HS-27A (cell line): Measurements from ENCODE around the gene LRRC7.

Source experiments
- DNase-seq: peaks from one replicate; pipeline ENCODE4 v3.0.0-alpha.2; 2012; ENCODE audit warnings: low read depth, missing footprints

Gene LRRC7

GRCh38 chr1:69567652-69568420, at the start of gene LRRC7:
Gene LRRC7, plus strand, starts transcription at chr1:69567922. Its CDS starts 718 bp downstream, at chr1:69568640.
- peak; percentile 11 for DNase-seq

DNA sequence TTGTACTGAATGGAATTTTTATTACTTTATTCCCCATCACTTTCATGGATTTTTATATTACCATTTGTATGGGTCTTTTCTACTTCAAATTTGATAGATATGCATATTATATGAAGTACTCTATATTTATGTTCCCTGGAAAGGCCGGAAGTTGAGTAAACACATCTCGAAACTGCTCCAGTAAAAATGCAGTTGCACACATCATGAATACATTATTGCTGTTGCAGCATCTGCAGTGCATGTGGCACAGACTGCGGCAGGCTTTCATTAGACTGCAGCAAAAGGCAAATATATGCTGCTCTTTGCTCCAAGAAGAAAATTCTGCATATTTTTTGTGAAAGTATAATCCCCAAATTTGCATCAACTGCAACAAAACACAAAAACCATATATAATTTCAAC, 48.7 kb upstream of the LRRC7 start:
- no peak for DNase-seq

DNA sequence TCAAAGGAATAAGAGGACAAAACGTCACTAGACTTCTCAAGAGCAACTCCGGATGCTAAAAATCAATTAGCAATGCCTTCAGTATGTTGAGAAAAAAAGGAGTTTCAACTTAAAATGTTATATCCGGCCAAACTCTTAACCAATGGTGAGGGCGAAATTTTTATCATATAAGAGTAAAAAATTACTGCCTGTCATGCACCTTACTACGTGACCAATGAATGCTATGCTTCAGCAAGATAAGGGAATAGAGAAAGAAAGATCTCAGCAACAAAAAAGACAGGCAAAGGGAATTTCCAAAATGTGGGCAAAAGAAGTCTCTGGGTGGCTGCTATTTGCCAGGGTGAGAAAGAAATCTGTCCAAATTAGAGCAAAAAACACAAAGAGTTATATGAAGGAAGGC, 47.4 kb upstream of the LRRC7 start:
- no peak for DNase-seq

GRCh38 chr1:69523032-69523431, 44.7 kb upstream of the LRRC7 start:
- DNase-seq, result peak; percentile 88

GRCh38 chr1:69523461-69523860, 44.3 kb upstream of the LRRC7 start:
- DNase-seq, result no peak

DNA sequence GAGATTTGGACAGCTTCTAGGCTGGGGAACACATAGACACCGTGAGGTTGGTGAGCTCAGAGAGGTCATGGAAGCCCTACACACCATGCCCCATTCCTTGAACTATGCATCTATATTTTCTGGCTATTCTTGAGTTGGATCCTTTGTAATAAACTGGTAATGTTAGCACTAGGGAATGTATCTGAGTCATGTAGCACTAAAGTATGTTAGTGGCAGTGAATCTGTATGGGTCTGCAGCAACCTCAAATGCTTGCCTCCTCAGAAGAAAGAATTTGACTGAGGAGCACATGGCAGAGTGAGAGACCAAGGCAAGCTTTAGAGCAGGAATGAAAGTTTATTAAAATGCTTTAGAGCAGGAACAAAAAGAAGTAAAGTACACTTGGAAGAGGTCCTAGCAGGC, 43.7 kb upstream of the LRRC7 start:
- no peak for DNase-seq

- no peak for DNase-seq
Measured at GRCh38 chr1:69527273-69527672, 40.4 kb upstream of the LRRC7 start.

- DNase-seq, result no peak
Measured at GRCh38 chr1:69528376-69528775, 39.3 kb upstream of the LRRC7 start.

GRCh38 chr1:69533343-69533742, 34.4 kb upstream of the LRRC7 start:
- no peak for DNase-seq

GRCh38 chr1:69534829-69535228, 32.9 kb upstream of the LRRC7 start:
- DNase-seq, result no peak

DNA sequence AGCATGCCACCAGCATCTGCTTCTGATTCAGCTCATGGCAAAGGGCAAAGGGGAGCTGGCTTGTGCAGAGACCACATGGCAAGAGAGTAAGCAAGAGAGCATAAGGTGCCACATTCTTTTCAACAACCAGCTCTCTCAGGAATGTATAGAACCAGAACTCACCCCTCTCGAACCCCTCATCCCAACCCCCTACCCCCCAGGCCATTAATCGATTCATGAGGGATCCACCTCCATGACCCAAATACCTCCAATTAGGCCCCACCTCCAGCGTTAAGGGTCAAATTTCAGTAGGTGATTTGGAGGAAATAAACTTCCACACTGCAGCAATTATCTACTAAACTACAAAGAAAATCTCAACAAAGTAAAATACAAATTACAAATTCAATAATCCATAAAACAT, 32.2 kb upstream of the LRRC7 start:
- DNase-seq, result no peak

DNA sequence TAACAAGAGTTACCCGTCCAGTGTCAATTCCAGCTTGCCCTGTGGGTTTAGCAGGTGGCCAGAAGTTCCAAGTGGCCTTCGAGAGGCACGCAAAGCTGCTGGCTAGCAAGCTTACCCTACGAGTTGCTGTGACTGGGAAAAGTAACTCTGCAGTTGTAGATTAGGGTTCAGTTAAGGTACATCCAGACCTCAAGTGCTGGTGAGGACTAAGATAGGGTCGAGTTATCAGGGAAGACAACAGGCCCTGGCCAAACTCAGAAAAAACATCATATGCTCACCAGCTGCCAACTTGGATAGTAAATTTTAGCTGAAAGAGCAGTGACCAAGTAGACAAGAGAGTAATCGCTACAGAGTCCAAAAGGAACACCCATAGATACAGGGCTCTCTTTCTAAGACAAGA, 27.7 kb upstream of the LRRC7 start:
- DNase-seq, result no peak

GRCh38 chr1:69551476-69552324, 16.0 kb upstream of the LRRC7 start:
- no peak for DNase-seq

- no peak for DNase-seq
Measured at GRCh38 chr1:69553726-69554125, 14.0 kb upstream of the LRRC7 start.

DNA sequence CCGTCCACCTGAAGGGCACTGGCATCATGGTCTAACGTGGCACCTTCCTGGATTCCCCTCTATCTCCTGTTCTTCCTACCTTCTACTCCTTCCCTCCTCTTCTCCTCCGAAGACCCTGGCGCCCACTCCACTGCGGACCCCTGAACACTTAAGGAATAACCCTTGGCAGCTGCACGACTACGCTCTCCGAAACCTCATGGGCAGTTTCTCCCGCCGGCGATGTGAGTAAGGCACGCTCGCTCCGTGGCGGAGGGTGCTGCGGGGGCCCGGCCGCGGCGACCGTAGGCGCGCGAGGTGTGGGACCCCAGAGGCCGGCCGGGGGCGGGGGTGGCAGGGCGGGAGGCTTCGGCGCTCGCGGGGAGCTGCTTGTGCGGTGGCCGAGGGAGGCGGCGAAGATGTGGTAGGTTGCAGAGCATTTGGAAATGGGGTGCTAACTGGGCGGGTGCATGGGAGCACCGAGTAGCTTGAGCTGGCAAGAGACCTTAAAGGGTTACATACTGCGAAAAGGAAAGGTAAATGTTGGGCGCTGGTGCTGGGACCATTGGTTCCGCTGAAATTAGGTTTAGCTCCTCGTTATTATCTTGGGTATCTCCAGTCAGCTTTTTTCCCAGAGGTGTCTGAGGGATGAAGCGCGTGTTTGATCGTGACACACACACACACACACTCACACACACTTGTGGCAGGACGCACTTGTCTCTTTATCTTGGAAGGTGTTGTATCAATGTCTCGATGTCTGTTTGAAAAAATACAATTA, 876 bp downstream of the LRRC7 start:
- no peak for DNase-seq

GRCh38 chr1:69569175-69569541, 1.4 kb downstream of the LRRC7 start:
- DNase-seq, result no peak

GRCh38 chr1:69569576-69570328, 2.0 kb downstream of the LRRC7 start:
- DNase-seq, result no peak

DNA sequence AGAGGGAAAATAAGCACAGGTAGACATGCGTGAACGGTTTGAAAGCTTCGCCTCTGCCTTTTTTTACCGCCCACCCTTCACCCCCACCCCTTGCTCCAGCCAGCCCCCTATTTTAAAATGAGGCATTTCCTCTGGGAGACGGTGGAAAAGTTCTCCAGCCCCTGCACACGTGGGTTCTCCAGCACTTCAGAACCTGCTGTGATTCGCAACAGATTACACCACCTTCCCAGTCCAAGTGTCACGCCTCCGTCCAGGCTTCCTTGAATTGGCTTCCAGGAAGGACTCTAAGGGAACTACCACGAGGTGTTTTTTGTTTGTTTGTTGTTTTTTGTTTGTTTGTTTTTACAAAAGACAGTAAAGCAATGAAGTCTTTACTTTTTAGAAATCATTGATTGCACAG, 2.6 kb downstream of the LRRC7 start:
- DNase-seq, result no peak

DNA sequence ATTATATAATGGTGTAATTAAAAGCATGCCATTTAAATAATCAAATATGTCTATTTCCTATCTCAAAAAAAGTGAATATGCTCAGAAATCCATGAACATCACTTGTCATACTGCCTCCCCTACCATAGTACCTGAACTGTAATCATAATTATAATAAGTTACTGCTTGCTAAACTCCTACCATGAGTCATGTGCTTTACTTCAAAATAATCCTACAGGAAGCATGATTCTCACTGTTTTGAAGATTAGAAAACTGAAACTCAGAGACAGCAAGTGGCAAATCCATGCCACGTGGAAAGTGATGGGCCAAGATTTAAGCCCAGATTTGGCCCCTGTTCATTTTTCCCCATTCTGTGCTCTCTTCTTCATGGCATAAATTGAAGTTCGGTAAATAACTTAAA, 5.2 kb downstream of the LRRC7 start:
- DNase-seq, result no peak

DNA sequence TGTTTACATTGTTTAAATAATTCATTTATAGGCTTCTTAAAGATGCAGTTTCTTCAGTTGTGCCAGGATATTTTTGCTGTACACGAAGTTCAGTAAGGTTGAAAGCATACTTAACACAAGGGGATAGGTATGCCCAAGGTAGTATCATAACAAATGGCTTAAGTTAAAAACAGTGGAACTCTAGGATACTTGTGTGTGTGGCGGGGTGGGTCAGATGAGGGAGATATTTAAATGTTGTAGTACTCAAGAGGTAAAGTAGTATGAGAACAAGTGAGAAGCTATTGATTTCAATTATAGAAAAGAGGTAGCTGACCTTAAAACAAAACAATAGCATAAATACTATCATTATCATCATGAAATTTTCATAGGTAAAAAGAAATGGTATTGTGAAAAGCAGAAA, 6.2 kb downstream of the LRRC7 start:
- no peak for DNase-seq

- no peak for DNase-seq
Measured at GRCh38 chr1:69585666-69586065, 17.9 kb downstream of the LRRC7 start.

GRCh38 chr1:69587391-69587790, 19.7 kb downstream of the LRRC7 start:
- DNase-seq, result no peak
